HAP-1 (cell line): ENCODE measurements around the gene CNTNAP2.
"Not testable (repeated sequence)": the region's sequence is repeated elsewhere in the genome, so short reads cannot be mapped to it uniquely, and the experiment has no call there.

Source experiments
- DNase-seq, 2 experiments: peaks; one replicate each; pipeline ENCODE4 v3.0.0-alpha.2; 2016 to 2020; ENCODE audit warnings: low spot score in 2 of 2
- H3K27me3 ChIP-seq: fragments of 250-450 bp; sonication (Bioruptor Pico); 2 replicates; pipeline ENCODE4 v1.5.1; 2020; ENCODE audit warnings: low read depth, mild to moderate bottlenecking, moderate library complexity
- H3K36me3 ChIP-seq: fragments of 250-450 bp; sonication (Bioruptor Pico); replicated peaks from 2 replicates; pipeline ENCODE4 v1.5.1; 2020; ENCODE audit warnings: mild to moderate bottlenecking
- H3K4me1 ChIP-seq: fragments of 250-450 bp; sonication (Bioruptor Pico); 2 replicates; pipeline ENCODE4 v1.5.1; 2020; ENCODE audit warnings: mild to moderate bottlenecking
- H3K4me3 ChIP-seq: fragments of 250-450 bp; sonication (Bioruptor Pico); 2 replicates; pipeline ENCODE4 v1.5.1; 2020; ENCODE audit warnings: mild to moderate bottlenecking, moderate library complexity
- H3K9me3 ChIP-seq: fragments of 250-450 bp; sonication (Bioruptor Pico); 2 replicates; pipeline ENCODE4 v1.5.1; 2020; ENCODE audit warnings: mild to moderate bottlenecking, moderate library complexity
- in situ Hi-C: fragments of 300-500 bp; cut with MboI; formaldehyde crosslinking; loops from 3 replicates; pipeline ENCODE4 v1.14.3; 2020; ENCODE audit warnings: low sequenced_read_pairs, inconsistent platforms, mixed read lengths

The CNTNAP2 gene

DNA sequence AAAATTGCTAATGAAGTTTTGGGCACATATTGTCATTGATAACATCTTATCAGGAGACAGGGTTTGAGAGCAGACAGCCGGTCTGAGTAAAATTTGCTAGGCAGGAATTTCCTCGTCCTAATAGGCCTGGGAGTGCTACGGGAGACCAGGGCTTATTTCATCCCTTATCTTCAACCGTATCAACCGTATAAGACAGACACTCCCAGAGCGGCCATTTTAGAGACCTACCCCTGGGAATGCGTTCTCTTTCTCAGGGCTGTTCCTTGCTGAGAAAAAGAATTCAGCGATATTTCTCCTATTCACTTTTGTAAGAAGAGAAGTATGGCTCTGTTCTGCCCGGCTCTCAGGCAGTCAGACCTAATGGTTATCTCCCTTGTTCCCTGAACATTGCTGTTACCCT is 74.8 kb downstream of the CNTNAP2 start:
- in situ Hi-C loops, H3K4me1 ChIP-seq: not testable (repeated sequence)

DNA sequence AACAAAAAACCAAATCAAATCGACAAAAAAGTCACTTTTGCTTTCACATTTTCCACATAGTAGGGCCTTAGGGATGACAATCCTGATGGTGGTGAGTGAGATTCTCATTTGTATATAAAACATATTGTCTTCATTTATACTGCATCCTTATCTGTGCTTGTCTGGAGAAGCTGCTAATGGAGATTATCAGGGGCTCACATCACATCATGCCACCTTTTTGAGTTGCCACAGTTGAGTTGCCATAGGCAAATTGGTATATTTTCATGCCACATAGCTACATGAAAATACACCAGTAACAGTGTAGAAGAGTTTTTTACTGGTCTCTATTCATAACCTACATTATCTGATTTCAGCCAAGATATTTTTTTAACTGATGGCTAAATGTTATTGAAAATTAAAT is 85.3 kb downstream of the CNTNAP2 start:
- in situ Hi-C loops: no loop called here
- H3K27me3 ChIP-seq: no peaks in the 10 kb centered on the region
- no peaks in the 10 kb centered on the region for H3K9me3 ChIP-seq
- no peaks in the 10 kb centered on the region for H3K36me3 ChIP-seq
- no peak for DNase-seq
- H3K4me1 ChIP-seq: no peaks in the 10 kb centered on the region
- no peak overlapping the region for H3K4me3 ChIP-seq

More for the DNA sequence above, 74.8 kb downstream of the CNTNAP2 start:
- not testable (repeated sequence) for DNase-seq, H3K4me3 ChIP-seq, H3K27me3 ChIP-seq, H3K36me3 ChIP-seq, H3K9me3 ChIP-seq

DNA sequence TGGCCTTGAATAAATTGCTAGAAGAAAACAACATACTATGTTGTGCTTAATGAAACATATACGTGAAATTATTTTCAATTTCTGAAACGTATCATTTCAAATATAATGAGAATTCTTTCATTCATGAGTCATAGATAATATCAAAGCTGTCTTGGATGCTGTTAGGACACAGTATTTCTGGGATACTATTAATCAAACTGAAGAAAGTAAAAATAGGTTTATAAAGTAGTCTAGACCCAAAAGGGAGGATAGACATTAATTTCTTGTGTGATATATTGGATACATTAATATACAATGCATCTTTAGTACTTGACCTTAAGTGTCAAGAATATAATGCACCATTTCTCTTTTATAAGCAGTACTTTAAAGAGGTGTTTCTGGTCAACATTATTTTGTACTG is 89.7 kb downstream of the CNTNAP2 start:
- no peaks in the 10 kb centered on the region for H3K4me1 ChIP-seq
- in situ Hi-C loops: no loop called here
- no peak overlapping the region for H3K4me3 ChIP-seq
- no peaks in the 10 kb centered on the region for H3K27me3 ChIP-seq
- DNase-seq: no peak
- H3K36me3 ChIP-seq: no peaks in the 10 kb centered on the region
- no peaks in the 10 kb centered on the region for H3K9me3 ChIP-seq

DNA sequence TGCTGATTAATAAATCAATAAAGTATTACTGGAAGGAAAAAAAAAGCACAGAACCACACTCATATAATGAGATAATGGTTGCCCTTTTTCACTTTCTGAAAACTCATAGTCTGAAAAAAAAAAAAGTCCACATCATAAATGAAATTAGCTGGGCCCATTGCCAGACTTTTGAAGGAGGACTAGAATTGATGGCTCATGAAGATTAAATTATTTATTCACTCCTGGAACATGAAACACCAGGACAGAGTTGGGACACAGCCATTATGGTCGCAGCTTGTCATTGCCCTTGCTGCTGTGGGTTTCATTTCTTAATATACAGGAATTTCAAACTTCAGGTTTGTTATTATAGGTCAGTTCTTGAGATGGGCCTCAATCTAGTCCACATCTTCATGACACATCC is 91.9 kb downstream of the CNTNAP2 start:
- no peaks in the 10 kb centered on the region for H3K4me1 ChIP-seq
- no peak overlapping the region for H3K4me3 ChIP-seq
- no peaks in the 10 kb centered on the region for H3K36me3 ChIP-seq
- in situ Hi-C loops: no loop called here
- no peaks in the 10 kb centered on the region for H3K9me3 ChIP-seq
- no peak for DNase-seq
- H3K27me3 ChIP-seq: no peaks in the 10 kb centered on the region

DNA sequence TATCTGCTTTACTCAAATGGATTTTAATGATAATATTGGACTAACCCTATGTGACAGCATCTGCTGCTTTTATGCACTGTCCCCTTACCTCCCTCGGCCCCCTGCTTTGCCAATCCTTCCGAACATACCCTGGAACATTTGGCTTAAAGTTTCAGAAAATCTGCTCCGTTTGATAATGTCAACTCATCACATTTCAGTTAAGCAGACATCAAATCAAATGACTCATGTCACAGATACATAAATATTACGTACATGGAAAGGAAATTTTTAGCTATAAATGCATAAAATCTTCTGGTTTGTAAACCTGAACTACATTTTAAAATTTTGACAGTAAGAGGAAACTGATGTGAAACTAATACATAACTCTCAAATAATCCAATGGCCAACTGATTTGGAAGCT is 98.2 kb downstream of the CNTNAP2 start:
- no peaks in the 10 kb centered on the region for H3K4me1 ChIP-seq
- DNase-seq: no peak
- no peaks in the 10 kb centered on the region for H3K36me3 ChIP-seq
- no peak overlapping the region for H3K4me3 ChIP-seq
- no peaks in the 10 kb centered on the region for H3K27me3 ChIP-seq
- in situ Hi-C loops: no loop called here
- H3K9me3 ChIP-seq: no peaks in the 10 kb centered on the region

DNA sequence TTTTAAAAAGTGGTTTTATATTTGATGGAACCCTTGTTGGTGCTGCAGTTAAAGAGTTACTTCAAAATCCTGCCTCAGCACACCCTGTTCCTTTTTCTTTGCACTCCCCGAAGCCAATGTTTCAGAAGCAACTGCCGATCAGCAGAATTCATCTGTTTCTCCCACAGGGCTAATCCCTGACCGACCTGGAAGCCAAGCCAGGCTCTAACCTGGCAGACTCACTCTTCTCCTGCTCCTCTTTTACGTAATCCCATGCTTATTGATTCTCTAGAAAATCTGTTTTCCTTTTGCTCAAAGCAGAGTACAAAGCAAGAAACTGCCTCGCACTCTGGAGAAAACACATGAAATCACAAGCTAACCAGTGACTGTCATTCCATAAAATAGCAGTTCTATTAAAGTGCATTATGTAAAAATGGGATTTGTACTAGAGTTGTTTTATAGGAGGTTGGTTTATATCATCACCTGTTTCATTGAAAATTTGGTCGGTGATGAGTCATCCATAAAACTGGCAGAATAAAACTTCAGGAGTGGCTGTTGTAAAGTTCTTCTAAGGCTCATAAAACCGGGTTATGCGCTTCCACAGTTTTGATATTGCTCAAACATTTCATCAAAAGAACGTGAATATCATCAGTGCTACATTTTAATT is 99.9 kb downstream of the CNTNAP2 start:
- H3K27me3 ChIP-seq: no peaks in the 10 kb centered on the region
- H3K36me3 ChIP-seq: no peaks in the 10 kb centered on the region
- H3K4me1 ChIP-seq: no peaks in the 10 kb centered on the region
- no peaks in the 10 kb centered on the region for H3K9me3 ChIP-seq
- DNase-seq: no peak
- in situ Hi-C loops: no loop called here
- H3K4me3 ChIP-seq: no peak overlapping the region

DNA sequence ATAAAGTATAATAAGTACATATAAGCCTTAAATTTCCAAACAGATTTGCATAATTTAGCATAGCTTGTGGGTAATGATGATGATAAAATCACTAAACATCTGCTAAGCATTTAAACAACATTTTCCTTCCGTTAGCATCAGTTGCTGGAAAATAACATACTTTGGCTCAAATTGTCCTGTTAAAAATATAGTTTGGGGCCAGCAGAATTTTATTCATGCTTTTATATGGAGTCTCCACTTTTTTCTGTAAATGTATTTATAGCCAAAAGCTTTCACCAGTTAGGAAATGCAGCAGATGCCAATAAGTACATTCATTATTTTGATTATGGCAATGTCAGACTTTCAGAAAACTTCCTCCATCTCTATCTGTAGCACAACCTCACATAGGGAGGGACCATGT is 107.2 kb downstream of the CNTNAP2 start:
- in situ Hi-C loops: no loop called here
- H3K4me1 ChIP-seq: no peaks in the 10 kb centered on the region

DNA sequence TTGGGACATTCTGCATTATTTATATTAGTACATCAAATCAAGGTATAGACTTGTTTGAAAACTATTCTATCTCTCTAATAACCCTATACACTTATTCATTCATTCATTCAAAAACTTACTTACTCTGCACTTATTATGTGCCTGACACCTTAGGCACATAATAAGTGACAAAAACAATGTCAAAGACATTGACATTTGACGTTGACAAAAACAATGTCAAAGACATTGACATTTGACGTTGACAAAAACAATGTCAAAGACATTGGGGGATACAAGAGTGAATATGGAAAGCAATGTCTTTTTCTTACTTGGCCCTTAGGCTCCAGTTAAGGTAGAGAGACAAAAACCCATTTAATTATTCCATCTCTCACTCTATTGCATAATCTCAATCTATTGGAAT is 116.0 kb downstream of the CNTNAP2 start:
- no peaks in the 10 kb centered on the region for H3K36me3 ChIP-seq
- no peaks in the 10 kb centered on the region for H3K9me3 ChIP-seq
- no peaks in the 10 kb centered on the region for H3K27me3 ChIP-seq
- no peak overlapping the region for H3K4me3 ChIP-seq
- in situ Hi-C loops: no loop called here
- DNase-seq: no peak
- no peaks in the 10 kb centered on the region for H3K4me1 ChIP-seq

More for the DNA sequence above, 107.2 kb downstream of the CNTNAP2 start:
- Histone ChIP-seq H3K4me3 (no peak overlapping the region), H3K9me3 (no peaks in the 10 kb centered on the region), H3K27me3 (no peaks in the 10 kb centered on the region), H3K36me3 (no peaks in the 10 kb centered on the region)
- no peak for DNase-seq

DNA sequence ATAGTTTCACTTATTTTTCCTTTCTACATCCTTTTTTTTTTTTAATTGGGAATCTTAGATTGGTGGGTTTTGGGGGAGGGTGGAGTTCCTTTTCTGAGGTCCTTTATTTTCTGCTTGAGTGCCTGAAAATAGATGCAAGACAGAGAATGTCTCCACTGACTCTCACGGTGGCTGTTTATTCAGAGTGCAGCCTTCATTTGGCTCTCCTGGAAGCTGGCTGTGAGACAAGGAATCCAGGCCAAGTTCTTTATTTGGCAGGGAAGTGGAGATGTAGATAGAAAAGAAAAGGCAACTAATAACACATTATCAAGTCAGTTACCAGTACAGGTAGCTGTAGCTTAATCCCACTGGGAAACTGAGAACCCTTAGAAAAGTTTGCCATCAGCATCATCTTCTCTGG is 118.6 kb downstream of the CNTNAP2 start:
- Histone ChIP-seq H3K36me3 (no peaks in the 10 kb centered on the region), H3K9me3 (no peaks in the 10 kb centered on the region)

DNA sequence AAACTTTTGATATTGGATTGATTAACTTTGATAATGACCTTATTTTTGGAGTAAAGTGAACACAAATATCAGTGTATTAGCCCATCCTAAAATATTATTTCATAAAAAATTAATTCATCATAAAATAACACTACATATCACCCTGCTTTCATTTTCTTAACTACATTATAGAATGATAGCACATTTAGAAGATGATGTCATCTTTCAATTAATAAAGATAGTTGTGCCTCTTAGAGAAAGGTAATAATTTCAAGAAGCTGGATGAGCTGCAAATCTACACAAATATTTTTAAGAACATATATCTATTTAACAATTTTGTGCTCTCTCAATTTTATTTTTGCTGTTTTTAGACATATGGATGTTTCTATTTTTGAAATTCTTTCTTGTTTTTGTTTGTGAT is 126.1 kb downstream of the CNTNAP2 start:
- no peak overlapping the region for H3K4me3 ChIP-seq
- H3K36me3 ChIP-seq: no peaks in the 10 kb centered on the region
- in situ Hi-C loops: no loop called here
- no peaks in the 10 kb centered on the region for H3K4me1 ChIP-seq
- H3K27me3 ChIP-seq: no peaks in the 10 kb centered on the region
- H3K9me3 ChIP-seq: no peaks in the 10 kb centered on the region
- DNase-seq: no peak

More for the DNA sequence above, 118.6 kb downstream of the CNTNAP2 start:
- no peaks in the 10 kb centered on the region for H3K4me1 ChIP-seq
- no peak for DNase-seq
- H3K4me3 ChIP-seq: no peak overlapping the region
- H3K27me3 ChIP-seq: no peaks in the 10 kb centered on the region
- in situ Hi-C loops: no loop called here

DNA sequence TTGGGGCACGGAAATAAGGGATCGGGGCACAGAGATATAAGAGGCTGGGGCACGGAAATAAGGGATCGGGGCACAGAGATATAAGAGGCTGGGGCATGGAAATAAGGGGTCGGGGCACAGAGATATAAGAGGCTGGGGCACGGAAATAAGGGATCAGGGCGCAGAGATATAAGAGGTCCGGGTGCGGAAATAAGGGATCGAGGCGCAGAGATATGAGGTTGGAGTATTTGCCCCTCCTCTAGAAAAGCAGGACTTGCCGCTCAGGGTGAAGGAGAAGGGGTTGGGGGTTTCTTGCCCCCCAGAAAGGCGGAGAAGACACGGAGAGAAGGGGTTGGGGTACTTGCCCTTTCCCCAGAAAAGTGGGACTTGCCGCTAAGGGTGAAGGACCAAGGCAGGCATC is 131.4 kb downstream of the CNTNAP2 start:
- H3K27me3 ChIP-seq, in situ Hi-C loops, H3K36me3 ChIP-seq, H3K4me1 ChIP-seq, H3K4me3 ChIP-seq, DNase-seq, H3K9me3 ChIP-seq: not testable (repeated sequence)

DNA sequence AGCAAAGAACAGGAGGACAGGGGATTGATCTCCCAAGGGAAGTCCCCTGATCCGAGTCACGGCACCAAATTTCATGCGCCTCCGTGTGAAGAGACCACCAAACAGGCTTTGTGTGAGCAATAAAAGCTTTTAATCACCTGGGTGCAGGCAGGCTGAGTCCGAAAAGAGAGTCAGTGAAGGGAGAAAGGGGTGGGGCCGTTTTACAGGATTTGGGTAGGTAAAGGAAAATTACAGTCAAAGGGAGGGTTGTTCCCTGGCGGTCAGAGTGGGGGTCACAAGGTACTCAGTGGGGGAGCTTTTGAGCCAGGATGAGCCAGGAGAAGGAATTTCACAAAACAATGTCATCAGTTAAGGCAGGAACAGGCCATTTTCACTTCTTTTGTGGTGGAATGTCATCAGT is 132.1 kb downstream of the CNTNAP2 start:
- H3K4me3 ChIP-seq, DNase-seq, in situ Hi-C loops, H3K27me3 ChIP-seq, H3K9me3 ChIP-seq, H3K4me1 ChIP-seq, H3K36me3 ChIP-seq: not testable (repeated sequence)

DNA sequence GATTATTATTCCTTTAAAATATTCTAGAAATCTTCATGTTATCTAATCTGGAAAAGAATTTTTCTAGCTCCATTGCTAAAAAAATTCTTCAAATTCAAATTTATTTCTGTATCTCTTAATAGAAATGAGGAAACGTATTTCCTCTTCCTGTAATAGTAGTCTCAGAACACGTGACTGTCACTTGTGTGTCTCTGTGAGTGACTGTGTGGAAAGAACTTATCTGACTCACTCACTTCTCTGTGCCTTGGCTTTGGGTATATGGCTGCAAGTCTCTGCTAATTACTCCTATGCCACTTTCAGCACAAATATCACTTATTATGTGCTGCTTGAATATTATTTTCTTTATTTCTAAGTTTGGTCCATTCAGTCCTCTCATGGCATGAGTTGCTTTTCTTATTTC is 132.7 kb downstream of the CNTNAP2 start:
- Histone ChIP-seq H3K4me3 (no peak overlapping the region), H3K4me1 (no peaks in the 10 kb centered on the region), H3K36me3 (no peaks in the 10 kb centered on the region), H3K9me3 (no peaks in the 10 kb centered on the region), H3K27me3 (no peaks in the 10 kb centered on the region)
- DNase-seq: no peak
- in situ Hi-C loops: no loop called here

DNA sequence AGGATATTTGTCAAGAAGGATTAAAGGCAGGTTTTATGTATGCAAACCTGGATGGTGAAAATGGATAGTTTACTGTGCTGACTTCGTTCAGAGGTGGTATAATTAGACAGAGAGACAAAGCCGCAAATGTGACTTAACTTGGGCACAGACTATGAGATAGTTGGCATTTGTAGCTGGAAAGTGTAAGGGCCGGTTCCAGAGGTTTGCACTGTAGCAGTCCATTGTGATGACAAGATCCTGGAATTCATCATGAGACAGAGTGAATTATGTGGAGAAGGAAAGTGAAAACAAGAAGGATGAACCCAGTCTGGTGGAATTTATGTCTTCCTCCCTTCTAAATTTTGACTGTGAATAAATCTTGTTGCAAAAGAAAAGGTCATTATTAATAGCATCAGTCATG is 139.0 kb downstream of the CNTNAP2 start:
- in situ Hi-C loops: no loop called here

DNA sequence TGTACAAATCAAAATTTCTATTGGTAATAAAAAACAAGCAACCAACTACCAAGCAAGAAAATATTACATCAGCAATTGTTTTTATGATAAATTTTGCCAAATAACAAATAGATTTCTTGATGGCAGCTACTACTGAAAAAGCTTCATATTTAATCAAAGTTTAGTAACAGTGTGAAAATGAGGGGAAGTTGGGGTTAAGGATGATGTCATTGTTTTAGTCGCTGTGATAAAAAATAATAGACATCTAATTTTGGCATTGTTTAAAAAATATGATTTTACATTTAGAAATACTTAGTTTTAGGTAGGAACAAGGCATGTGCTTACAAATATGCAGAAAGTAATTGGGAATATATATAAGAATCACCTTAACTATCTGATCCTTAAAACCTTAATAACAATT is 145.9 kb downstream of the CNTNAP2 start:
- Histone ChIP-seq H3K27me3 (no peaks in the 10 kb centered on the region), H3K36me3 (no peaks in the 10 kb centered on the region), H3K9me3 (no peaks in the 10 kb centered on the region; the same call in 1 of the 2 replicates), H3K4me1 (no peaks in the 10 kb centered on the region), H3K4me3 (no peak overlapping the region)
- DNase-seq: no peak
- in situ Hi-C loops: no loop called here

More for the DNA sequence above, 139.0 kb downstream of the CNTNAP2 start:
- Histone ChIP-seq H3K9me3 (no peaks in the 10 kb centered on the region; the same call in 1 of the 2 replicates), H3K36me3 (no peaks in the 10 kb centered on the region), H3K4me3 (no peak overlapping the region), H3K27me3 (no peaks in the 10 kb centered on the region), H3K4me1 (no peaks in the 10 kb centered on the region)
- DNase-seq: no peak
